ENCODE data around the gene PRDM5. TPM values are rescaled to one million over a fixed set of nuclear protein-coding genes. Genes with fewer than 3 reads are reported as not detected.

The PRDM5 gene
- total RNA-seq, 1 experiment from 2014 or later, result 5.1 TPM

- RAD21 ChIA-PET (ENCODE audit: low non-redundant PET in 1 of 2, low total read pairs in 2 of 2, uncharacterized antibody in 2 of 2, unreplicated experiment in 2 of 2), result no interaction called here
- Histone ChIP-seq H3K36me3 (ENCODE audit: control insufficient read depth in 1 of 2, insufficient read depth in 2 of 2, low read length in 2 of 2) (no peaks in the 10 kb centered on the region), H4K20me1 (ENCODE audit: insufficient read depth) (no peaks in the 10 kb centered on the region), H3K27ac (ENCODE audit: low read depth, low read length) (no peak overlapping the region), H3K9ac (ENCODE audit: low read length) (no peak overlapping the region), H2AFZ (ENCODE audit: low read depth, low read length, poor library complexity, severe bottlenecking) (no peak overlapping the region), H3K79me2 (ENCODE audit: insufficient read depth, low read length) (no peaks in the 10 kb centered on the region), H3K4me3 (replicated peaks in 1 of 2; ENCODE audit: low read depth in 1 of 2, low read length in 2 of 2) (no peak overlapping the region), H3K9me2 (ENCODE audit: insufficient read depth) (no peaks in the 10 kb centered on the region), H3K27me3 (ENCODE audit: insufficient read depth, low read length) (no peaks in the 10 kb centered on the region), H3K9me3 (ENCODE audit: control insufficient read depth in 1 of 2, insufficient read depth in 1 of 2, low read depth in 1 of 2, low read length in 2 of 2) (no peaks in the 10 kb centered on the region), H3K4me2 (ENCODE audit: low read length) (no peak overlapping the region), H3K4me1 (ENCODE audit: control insufficient read depth in 1 of 2, insufficient read depth in 2 of 2, low read length in 2 of 2) (no peaks in the 10 kb centered on the region)
- BruUV-seq (replicated peaks), result no TSS peak
- DNase-seq (ENCODE audit: low read depth, low spot score) (no peak), ATAC-seq (peak; percentile 94)
- CTCF ChIA-PET, result interaction anchor here (1.0 kb wide), 2 partner anchors 26 to 103 kb away, joined by 3 to 4 read pairs; no protein-coding TSS in a partner anchor
- intact Hi-C loops (cut with micrococcal nuclease), result no loop called here
- TF ChIP-seq SP1 (IDR thresholded peaks at IDR 0.05; ENCODE audit: low read depth), result no peak
- TF ChIP-seq, protein P1, sequence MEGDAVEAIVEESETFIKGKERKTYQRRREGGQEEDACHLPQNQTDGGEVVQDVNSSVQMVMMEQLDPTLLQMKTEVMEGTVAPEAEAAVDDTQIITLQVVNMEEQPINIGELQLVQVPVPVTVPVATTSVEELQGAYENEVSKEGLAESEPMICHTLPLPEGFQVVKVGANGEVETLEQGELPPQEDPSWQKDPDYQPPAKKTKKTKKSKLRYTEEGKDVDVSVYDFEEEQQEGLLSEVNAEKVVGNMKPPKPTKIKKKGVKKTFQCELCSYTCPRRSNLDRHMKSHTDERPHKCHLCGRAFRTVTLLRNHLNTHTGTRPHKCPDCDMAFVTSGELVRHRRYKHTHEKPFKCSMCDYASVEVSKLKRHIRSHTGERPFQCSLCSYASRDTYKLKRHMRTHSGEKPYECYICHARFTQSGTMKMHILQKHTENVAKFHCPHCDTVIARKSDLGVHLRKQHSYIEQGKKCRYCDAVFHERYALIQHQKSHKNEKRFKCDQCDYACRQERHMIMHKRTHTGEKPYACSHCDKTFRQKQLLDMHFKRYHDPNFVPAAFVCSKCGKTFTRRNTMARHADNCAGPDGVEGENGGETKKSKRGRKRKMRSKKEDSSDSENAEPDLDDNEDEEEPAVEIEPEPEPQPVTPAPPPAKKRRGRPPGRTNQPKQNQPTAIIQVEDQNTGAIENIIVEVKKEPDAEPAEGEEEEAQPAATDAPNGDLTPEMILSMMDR (IDR thresholded peaks at IDR 0.05 in 2 of 3, conservative IDR thresholded peaks at IDR 0.05 in 1 of 3; ENCODE audit: borderline replicate concordance in 1 of 3, insufficient read depth in 1 of 3, low read depth in 2 of 3, low read length in 2 of 3), result peak in 2 of 3 experiments; percentile 51; a peak in 4 of 6 replicates
- POLR2A ChIA-PET, result no interaction called here
Measured at GRCh38 chr4:120870279-120870673, 52.2 kb downstream of the PRDM5 start.

DNA sequence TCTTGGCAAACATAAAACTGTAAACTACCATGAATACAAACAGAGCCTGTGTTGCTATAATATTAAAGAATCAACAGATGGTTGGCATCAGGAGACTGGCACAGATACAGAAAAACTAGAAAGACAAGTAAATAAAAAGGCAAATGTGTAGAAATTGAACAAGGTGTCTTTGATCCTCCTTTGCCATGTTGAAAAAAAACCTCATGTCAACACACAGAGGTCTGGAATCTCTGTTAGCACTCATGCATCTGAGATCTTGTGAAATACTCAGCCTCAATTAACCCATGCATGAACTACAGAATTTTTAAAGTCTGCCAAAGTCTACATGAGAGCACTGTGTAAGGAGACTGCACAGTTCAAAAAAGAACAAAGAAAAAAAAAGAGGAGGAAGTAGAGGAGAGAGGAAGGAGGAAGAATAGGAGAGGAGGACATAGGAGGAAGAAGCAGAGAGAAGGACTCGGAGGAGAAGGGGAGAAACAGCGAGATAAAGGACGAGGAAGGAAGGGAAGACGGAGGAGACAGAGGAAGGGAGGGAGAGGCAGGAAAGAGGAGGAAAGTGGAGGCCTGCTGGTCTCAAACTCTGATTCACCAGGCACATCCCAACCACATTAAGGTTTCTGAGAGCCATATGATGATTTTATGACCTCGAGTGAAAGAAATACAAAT lies 52.8 kb downstream of the PRDM5 start:
- no peak for ATAC-seq
- BruUV-seq (replicated peaks), result no TSS peak
- Histone ChIP-seq H2AFZ (ENCODE audit: low read depth, low read length, poor library complexity, severe bottlenecking) (no peak overlapping the region), H3K4me2 (ENCODE audit: low read length) (no peak overlapping the region), H3K36me3 (ENCODE audit: control insufficient read depth in 1 of 2, insufficient read depth in 2 of 2, low read length in 2 of 2) (no peaks in the 10 kb centered on the region), H3K9ac (ENCODE audit: low read length) (no peak overlapping the region), H3K79me2 (ENCODE audit: insufficient read depth, low read length) (no peaks in the 10 kb centered on the region), H4K20me1 (ENCODE audit: insufficient read depth) (no peaks in the 10 kb centered on the region), H3K9me2 (ENCODE audit: insufficient read depth) (no peaks in the 10 kb centered on the region), H3K4me3 (replicated peaks in 1 of 2; ENCODE audit: low read depth in 1 of 2, low read length in 2 of 2) (no peak overlapping the region), H3K9me3 (ENCODE audit: control insufficient read depth in 1 of 2, insufficient read depth in 1 of 2, low read depth in 1 of 2, low read length in 2 of 2) (no peaks in the 10 kb centered on the region), H3K4me1 (ENCODE audit: control insufficient read depth in 1 of 2, insufficient read depth in 2 of 2, low read length in 2 of 2) (no peaks in the 10 kb centered on the region), H3K27ac (ENCODE audit: low read depth, low read length) (no peak overlapping the region), H3K27me3 (ENCODE audit: insufficient read depth, low read length) (no peaks in the 10 kb centered on the region)
- ChIA-PET RAD21 (ENCODE audit: low non-redundant PET in 1 of 2, low total read pairs in 2 of 2, uncharacterized antibody in 2 of 2, unreplicated experiment in 2 of 2) (no interaction called here), POLR2A (no interaction called here), CTCF (interaction anchor here (1.0 kb wide), 2 partner anchors 26 to 102 kb away, joined by 3 to 4 read pairs; no protein-coding TSS in a partner anchor)
- intact Hi-C loops (cut with micrococcal nuclease), result no loop called here
- no peak for DNase-seq (ENCODE audit: low read depth, low spot score)
- TF ChIP-seq, protein P2, sequence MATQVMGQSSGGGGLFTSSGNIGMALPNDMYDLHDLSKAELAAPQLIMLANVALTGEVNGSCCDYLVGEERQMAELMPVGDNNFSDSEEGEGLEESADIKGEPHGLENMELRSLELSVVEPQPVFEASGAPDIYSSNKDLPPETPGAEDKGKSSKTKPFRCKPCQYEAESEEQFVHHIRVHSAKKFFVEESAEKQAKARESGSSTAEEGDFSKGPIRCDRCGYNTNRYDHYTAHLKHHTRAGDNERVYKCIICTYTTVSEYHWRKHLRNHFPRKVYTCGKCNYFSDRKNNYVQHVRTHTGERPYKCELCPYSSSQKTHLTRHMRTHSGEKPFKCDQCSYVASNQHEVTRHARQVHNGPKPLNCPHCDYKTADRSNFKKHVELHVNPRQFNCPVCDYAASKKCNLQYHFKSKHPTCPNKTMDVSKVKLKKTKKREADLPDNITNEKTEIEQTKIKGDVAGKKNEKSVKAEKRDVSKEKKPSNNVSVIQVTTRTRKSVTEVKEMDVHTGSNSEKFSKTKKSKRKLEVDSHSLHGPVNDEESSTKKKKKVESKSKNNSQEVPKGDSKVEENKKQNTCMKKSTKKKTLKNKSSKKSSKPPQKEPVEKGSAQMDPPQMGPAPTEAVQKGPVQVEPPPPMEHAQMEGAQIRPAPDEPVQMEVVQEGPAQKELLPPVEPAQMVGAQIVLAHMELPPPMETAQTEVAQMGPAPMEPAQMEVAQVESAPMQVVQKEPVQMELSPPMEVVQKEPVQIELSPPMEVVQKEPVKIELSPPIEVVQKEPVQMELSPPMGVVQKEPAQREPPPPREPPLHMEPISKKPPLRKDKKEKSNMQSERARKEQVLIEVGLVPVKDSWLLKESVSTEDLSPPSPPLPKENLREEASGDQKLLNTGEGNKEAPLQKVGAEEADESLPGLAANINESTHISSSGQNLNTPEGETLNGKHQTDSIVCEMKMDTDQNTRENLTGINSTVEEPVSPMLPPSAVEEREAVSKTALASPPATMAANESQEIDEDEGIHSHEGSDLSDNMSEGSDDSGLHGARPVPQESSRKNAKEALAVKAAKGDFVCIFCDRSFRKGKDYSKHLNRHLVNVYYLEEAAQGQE (IDR thresholded peaks at IDR 0.05; ENCODE audit: low read depth), result no peak
- TF ChIP-seq POLR2AphosphoS5 (IDR thresholded peaks at IDR 0.05; ENCODE audit: low read depth, low read length) (no peak), YY1 (IDR thresholded peaks at IDR 0.05; ENCODE audit: extremely low read depth, insufficient replicate concordance, low read depth, low read length) (no peak), JUND (IDR thresholded peaks at IDR 0.05) (no peak), CEBPB (IDR thresholded peaks at IDR 0.05; ENCODE audit: low read depth) (no peak), EZH2phosphoT487 (IDR thresholded peaks at IDR 0.05; ENCODE audit: borderline replicate concordance) (no peak), RAD21 (IDR thresholded peaks at IDR 0.05; ENCODE audit: low read depth) (no peak)
- TF ChIP-seq, protein P1 (IDR thresholded peaks at IDR 0.05 in 2 of 3, conservative IDR thresholded peaks at IDR 0.05 in 1 of 3; ENCODE audit: borderline replicate concordance in 1 of 3, insufficient read depth in 1 of 3, low read depth in 2 of 3, low read length in 2 of 3), result no peak
